Natural killer cell (primary cell): ENCODE results near the gene ARL15. TPM values are rescaled to one million over a fixed set of nuclear protein-coding genes. Genes with fewer than 3 reads are reported as not detected.

Experiments
- ATAC-seq, 3 donors: fragments of 150-1000 bp in 2 of 3; fragments of 200-7000 bp in 1 of 3; cut with Tn5 transposase; 1 replicate in 1 of 3; 2 replicates in 2 of 3; pipeline ENCODE4 v1.10.0; 2021; ENCODE audit warnings: mild to moderate bottlenecking in 2 of 3, moderate library complexity in 2 of 3
- DNase-seq, 2 donors: peaks; one replicate each; pipeline versions ENCODE4 v3.0.0 to v3.0.0-alpha.2; 2013 to 2021; ENCODE audit warnings: mixed read lengths in 1 of 2
- H3K27ac ChIP-seq: one replicate; pipeline ENCODE4 v1.5.1; 2013; ENCODE audit warnings: mild to moderate bottlenecking, low read length
- H3K27me3 ChIP-seq: one replicate; pipeline ENCODE4 v1.6.1; 2013; ENCODE audit warnings: low read length; ENCODE audit not compliant: control insufficient read depth, insufficient read depth
- H3K36me3 ChIP-seq: one replicate; pipeline ENCODE4 v1.6.1; 2013; ENCODE audit warnings: low read length; ENCODE audit not compliant: control insufficient read depth, insufficient read depth
- H3K4me1 ChIP-seq: one replicate; pipeline ENCODE4 v1.6.1; 2013; ENCODE audit warnings: low read length; ENCODE audit not compliant: control insufficient read depth, insufficient read depth
- H3K4me3 ChIP-seq: one replicate; pipeline ENCODE4 v1.5.1; 2013; ENCODE audit warnings: low read length
- H3K9me3 ChIP-seq: one replicate; pipeline ENCODE4 v1.6.1; 2013; ENCODE audit warnings: low read length; ENCODE audit not compliant: control insufficient read depth, insufficient read depth
- H3K27ac Mint-ChIP-seq, 2 donors: one replicate each; pipeline ENCODE4 v1.8.0; 2022; ENCODE audit warnings: mild to moderate bottlenecking in 2 of 2, mixed read lengths in 2 of 2, moderate library complexity in 1 of 2
- H3K27me3 Mint-ChIP-seq, 2 donors: one replicate each; pipeline ENCODE4 v1.8.0; 2022; ENCODE audit warnings: low read depth in 2 of 2, mixed read lengths in 2 of 2
- H3K36me3 Mint-ChIP-seq: one replicate; pipeline ENCODE4 v1.8.0; 2022; ENCODE audit warnings: mixed read lengths
- H3K4me1 Mint-ChIP-seq, 2 donors: one replicate each; pipeline ENCODE4 v1.8.0; 2022; ENCODE audit warnings: mixed read lengths in 2 of 2
- H3K4me3 Mint-ChIP-seq: one replicate; pipeline ENCODE4 v1.8.0; 2022; ENCODE audit warnings: mild to moderate bottlenecking, moderate library complexity, mixed read lengths
- H3K9me3 Mint-ChIP-seq, 2 donors: one replicate each; pipeline ENCODE4 v1.8.0; 2022; ENCODE audit warnings: mixed read lengths in 2 of 2
- WGBS: methylation state at CpG from one replicate; pipeline ENCODE4 v1.1.7; 2013; ENCODE audit warnings: missing lambda C conversion rate; ENCODE audit not compliant: insufficient coverage; 5-methylcytosine and 5-hydroxymethylcytosine counted together
- intact Hi-C: fragments of 100-400 bp; cut with micrococcal nuclease; formaldehyde crosslinking; loops from one replicate; pipeline ENCODE4 v1.14.2; 2022
- total RNA-seq, 4 donors: library from RNA; stranded (reverse); fragments of 120-200 nt in 1 of 4; gene quantifications; one replicate each; pipeline versions ENCODE4 v1.2.3 to v1.2.4, GENCODE V29; 2013 to 2022
- TF ChIP-seq, protein P1 (sequence below): fragments of 200-600 bp; IDR thresholded peaks from one replicate; pipeline ENCODE4 v1.8.0; 2022; ENCODE audit warnings: antibody characterized with exemption

The ARL15 gene
- total RNA-seq, 3 donors from 2014 or later (not counting 1 experiment from before 2014, with no cell fraction given): 28.9 to 35.1 (median 33.1) TPM

DNA sequence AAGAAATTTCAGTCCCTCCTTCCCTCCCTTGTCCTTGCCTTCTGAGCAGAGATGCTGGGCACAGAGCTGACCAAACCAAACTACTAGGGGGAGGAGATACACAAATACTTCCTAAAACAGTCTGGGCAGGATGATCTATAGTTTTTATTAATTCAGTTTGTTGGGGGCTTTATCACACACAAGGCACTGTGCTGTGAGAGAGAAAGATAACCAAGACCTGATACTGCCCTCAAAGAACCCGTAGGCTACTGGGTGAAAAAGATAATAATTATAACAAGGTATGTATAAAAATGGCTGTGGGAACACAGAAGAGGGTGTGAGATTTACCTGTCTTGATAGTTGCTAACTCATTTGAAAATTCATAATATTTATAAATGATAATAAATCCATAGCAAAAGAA is 395.3 kb downstream of the ARL15 start:
- H3K9me3 ChIP-seq: no peaks in the 10 kb centered on the region
- Mint-ChIP-seq H3K4me3 (no peak overlapping the region), H3K9me3 (no peaks in the 10 kb centered on the region), H3K27ac (no peak overlapping the region), H3K4me1 (peaks cover 0 to 4% of the 10 kb centered on the region in 2 donors), H3K36me3 (no peaks in the 10 kb centered on the region), H3K27me3 (no peaks in the 10 kb centered on the region)
- no peak overlapping the region for H3K27ac ChIP-seq
- no peak for DNase-seq
- TF ChIP-seq, protein P1, sequence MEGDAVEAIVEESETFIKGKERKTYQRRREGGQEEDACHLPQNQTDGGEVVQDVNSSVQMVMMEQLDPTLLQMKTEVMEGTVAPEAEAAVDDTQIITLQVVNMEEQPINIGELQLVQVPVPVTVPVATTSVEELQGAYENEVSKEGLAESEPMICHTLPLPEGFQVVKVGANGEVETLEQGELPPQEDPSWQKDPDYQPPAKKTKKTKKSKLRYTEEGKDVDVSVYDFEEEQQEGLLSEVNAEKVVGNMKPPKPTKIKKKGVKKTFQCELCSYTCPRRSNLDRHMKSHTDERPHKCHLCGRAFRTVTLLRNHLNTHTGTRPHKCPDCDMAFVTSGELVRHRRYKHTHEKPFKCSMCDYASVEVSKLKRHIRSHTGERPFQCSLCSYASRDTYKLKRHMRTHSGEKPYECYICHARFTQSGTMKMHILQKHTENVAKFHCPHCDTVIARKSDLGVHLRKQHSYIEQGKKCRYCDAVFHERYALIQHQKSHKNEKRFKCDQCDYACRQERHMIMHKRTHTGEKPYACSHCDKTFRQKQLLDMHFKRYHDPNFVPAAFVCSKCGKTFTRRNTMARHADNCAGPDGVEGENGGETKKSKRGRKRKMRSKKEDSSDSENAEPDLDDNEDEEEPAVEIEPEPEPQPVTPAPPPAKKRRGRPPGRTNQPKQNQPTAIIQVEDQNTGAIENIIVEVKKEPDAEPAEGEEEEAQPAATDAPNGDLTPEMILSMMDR: no peak
- no peak overlapping the region for H3K4me3 ChIP-seq
- H3K36me3 ChIP-seq: no peaks in the 10 kb centered on the region
- H3K4me1 ChIP-seq: no peaks in the 10 kb centered on the region
- 80% methylated on average over 1 of the region's 1 CpG for WGBS
- H3K27me3 ChIP-seq: no peaks in the 10 kb centered on the region
- ATAC-seq: no peak
- intact Hi-C loops: no loop called here

DNA sequence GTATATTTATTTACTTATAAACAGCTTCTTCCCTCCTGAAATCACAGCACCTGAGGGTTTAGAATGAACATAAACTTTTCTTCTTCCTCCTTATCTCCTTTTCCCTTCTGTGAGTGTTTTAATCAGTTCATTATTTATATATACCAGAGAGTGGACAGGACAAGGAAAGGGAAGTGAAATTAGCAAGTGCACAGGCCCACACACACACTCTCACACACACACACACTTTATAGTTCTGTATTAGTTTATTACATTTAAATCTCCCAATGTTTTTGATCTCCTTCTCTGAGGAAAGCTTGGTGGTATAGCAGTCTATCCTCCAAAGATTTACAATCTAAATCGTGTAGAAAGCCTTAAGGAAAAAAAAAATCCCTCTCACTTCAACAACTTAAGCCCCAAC is 396.4 kb downstream of the ARL15 start:
- Mint-ChIP-seq H3K9me3 (no peaks in the 10 kb centered on the region), H3K27me3 (no peaks in the 10 kb centered on the region), H3K4me3 (no peak overlapping the region), H3K4me1 (peaks cover 0 to 4% of the 10 kb centered on the region in 2 donors), H3K27ac (no peak overlapping the region), H3K36me3 (no peaks in the 10 kb centered on the region)
- Histone ChIP-seq H3K27me3 (no peaks in the 10 kb centered on the region), H3K4me1 (no peaks in the 10 kb centered on the region), H3K27ac (no peak overlapping the region), H3K9me3 (no peaks in the 10 kb centered on the region), H3K4me3 (no peak overlapping the region), H3K36me3 (no peaks in the 10 kb centered on the region)
- whole genome bisulfite sequencing: 65% methylated on average over 1 of the region's 1 CpG
- intact Hi-C loops: no loop called here
- DNase-seq (no peak), ATAC-seq (no peak)
- TF ChIP-seq, protein P1: no peak

DNA sequence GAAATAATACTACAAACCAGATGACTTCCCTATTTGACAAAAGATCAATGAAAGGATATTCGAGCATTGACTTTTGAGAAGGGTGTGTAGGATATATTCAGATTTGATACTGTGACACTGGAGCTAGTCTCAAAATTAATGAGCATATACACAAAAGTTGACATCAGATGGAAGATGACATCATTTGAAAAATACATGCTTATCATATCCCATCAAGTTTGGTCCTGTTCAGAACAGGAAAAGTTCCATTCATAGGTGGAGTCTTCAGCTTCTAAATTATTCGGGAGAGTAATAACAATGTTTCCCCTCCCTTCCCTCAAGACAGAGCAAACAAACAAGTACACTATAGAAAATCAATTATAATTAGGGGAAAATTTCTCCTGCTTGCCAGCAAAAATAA is 401.6 kb downstream of the ARL15 start:
- Histone ChIP-seq H3K9me3 (no peaks in the 10 kb centered on the region), H3K4me1 (no peaks in the 10 kb centered on the region), H3K27ac (no peak overlapping the region), H3K27me3 (no peaks in the 10 kb centered on the region), H3K4me3 (no peak overlapping the region), H3K36me3 (no peaks in the 10 kb centered on the region)
- intact Hi-C loops: no loop called here
- no peaks in the 10 kb centered on the region for H3K36me3 Mint-ChIP-seq
- ATAC-seq (no peak), DNase-seq (no peak)
- H3K4me3 Mint-ChIP-seq: no peak overlapping the region
- no peaks in the 10 kb centered on the region for H3K27me3 Mint-ChIP-seq
- no peak overlapping the region for H3K27ac Mint-ChIP-seq
- peaks cover 0 to 5% of the 10 kb centered on the region in 2 donors for H3K4me1 Mint-ChIP-seq
- peaks cover 0 to 2% of the 10 kb centered on the region in 2 donors for H3K9me3 Mint-ChIP-seq
- TF ChIP-seq, protein P1: no peak
- no CpG with 5 or more reads among the region's 2 CpGs for WGBS

DNA sequence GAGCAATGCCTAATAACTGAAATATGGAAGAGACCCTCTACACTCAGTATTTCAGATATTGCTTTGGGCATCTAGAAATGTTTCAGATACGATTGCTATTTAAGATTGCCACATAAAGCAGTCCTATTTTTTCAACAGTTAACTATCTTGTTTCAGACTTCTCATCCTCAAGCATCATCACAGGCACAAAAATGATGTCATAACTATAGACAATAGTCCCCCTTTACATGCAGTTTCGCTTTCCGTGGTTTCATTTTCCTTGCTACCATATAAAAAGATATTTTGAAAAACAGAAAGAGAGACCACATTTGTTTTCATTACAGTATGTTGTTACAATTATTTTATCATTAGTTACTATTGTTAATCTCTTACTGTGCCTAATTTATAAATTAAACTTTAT is 402.5 kb downstream of the ARL15 start:
- Mint-ChIP-seq H3K36me3 (no peaks in the 10 kb centered on the region), H3K27me3 (no peaks in the 10 kb centered on the region), H3K9me3 (peaks cover 0 to 2% of the 10 kb centered on the region in 2 donors), H3K27ac (no peak overlapping the region), H3K4me3 (no peak overlapping the region), H3K4me1 (peaks cover 4 to 5% of the 10 kb centered on the region in 2 donors)
- Histone ChIP-seq H3K4me1 (no peaks in the 10 kb centered on the region), H3K27me3 (no peaks in the 10 kb centered on the region), H3K27ac (no peak overlapping the region), H3K9me3 (no peaks in the 10 kb centered on the region), H3K36me3 (no peaks in the 10 kb centered on the region), H3K4me3 (no peak overlapping the region)
- TF ChIP-seq, protein P1: no peak
- no peak for DNase-seq
- WGBS: 100% methylated on average over 3 of the region's 3 CpGs
- no peak for ATAC-seq
- intact Hi-C loops: no loop called here
